ENCODE data around the gene SNX18.

The SNX18 gene

DNA sequence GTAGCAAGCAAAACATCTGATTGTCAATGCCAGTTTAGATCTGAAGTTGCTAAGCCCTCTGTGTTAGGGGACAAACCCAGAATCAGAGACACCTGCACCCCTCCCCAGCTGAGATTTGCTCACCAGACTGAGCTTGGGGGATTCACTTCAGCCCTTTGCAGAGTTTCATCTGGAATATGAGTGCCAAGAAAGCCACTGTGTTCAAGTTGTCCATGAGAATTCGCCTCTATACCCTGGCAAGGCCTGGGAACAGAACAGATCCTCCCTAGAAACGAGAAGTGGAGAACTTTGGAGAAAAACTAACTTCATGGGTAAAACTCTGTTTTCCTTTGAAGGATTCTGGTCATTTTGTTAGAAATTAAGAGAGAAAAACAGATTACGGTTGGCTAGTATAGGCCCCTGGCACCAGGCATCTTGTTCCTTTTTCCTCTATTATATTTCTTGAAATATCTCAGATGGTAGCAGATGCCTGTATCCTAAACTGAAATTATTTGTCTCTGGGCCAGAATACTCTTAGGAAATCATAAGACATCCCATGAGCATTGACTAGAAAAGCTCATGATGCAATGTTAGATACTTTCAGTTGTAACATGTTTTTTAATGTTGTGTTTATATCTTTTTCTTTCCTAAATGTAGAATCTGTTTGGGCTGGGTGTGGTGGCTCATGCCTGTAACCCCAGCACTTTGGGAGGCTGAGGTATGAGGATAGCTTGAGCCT, 64.4 kb downstream of the SNX18 start:
- no peak for DNase-seq

- no peak for DNase-seq
Measured at GRCh38 chr5:54586336-54586735, 68.8 kb downstream of the SNX18 start.

- DNase-seq, result no peak
Measured at GRCh38 chr5:54589786-54590185, 72.2 kb downstream of the SNX18 start.

DNA sequence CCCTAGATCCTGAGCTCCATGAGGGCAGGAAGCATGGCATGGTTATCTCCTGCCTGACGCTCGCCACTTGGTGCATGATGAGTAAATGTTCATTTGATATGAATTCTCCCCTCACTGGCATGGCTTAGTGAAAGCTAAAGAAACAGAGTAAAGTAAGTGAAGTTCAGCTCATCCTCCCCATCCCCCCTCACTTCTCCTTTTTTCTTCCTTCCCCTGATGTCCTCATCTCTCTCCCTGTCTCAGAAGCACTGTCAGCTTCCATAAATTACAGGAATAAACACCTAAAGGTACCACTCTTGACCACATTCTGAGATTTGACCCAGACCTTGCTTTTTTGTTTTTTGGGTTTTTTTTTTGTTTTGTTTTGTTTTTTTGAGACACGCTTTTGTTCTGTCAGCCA, 73.3 kb downstream of the SNX18 start:
- DNase-seq, result no peak

DNA sequence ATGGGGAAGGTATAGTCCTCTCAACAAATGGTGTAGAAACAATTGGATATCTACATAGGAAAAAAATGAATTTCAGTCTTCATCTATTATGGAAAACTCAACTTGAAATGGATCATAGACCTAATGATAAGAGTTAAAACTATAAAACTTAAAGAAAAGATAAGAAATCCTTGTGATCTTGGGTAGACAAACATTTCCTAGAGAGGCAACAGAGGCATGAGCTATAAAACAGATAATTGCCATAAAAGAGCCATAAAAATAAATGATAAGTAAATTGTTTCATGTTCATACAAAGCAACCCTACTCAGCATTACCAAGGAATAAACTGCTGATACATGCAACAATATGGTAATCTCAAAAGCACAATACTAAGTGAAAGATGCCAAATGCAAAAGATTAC, 76.2 kb downstream of the SNX18 start:
- DNase-seq, result no peak

- DNase-seq, result no peak
Measured at GRCh38 chr5:54594181-54594580, 76.6 kb downstream of the SNX18 start.

- peak; percentile 52 for DNase-seq
Measured at GRCh38 chr5:54595721-54596120, 78.2 kb downstream of the SNX18 start.

Data from NCI-H226 (cell line).